GM12873 (cell line): ENCODE measurements around the gene ACKR2.

Experiments used
- TF ChIP-seq, protein P1 (sequence below): IDR thresholded peaks from 2 replicates; pipeline ENCODE4 v1.5.1; 2012; ENCODE audit warnings: low read depth, mild to moderate bottlenecking, moderate library complexity, low read length, control low read depth; ENCODE audit not compliant: insufficient read depth; ENCODE audit errors: missing control alignments

The ACKR2 gene

DNA sequence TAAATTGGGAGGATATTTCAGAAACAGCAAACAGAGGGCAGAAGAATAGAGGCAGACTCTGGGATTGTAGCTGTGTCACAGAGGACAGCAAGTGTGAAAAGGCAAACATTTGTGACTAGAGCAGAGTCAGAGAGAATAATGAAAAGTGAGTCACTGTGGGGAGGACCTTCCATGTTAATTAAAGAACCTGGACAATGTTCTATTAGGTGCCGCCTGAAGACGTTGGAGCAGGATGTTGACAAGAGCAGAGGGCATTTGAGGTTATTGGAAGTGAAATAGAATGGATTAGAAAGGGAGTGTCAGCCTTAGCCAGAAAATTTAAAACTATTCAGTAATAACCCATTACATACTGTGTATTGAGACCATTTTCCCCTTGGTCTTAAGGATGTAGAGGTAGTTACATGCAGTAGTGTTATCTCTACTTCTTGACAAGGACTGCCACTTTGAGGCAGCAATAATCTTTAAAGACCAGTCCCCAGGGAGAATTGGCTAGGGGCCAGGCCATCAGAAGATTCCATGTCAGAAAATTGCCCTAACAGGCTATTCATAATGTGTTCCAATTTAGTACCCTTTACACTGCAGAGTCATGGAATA is 5.8 kb downstream of the ACKR2 start:
- TF ChIP-seq, protein P1, sequence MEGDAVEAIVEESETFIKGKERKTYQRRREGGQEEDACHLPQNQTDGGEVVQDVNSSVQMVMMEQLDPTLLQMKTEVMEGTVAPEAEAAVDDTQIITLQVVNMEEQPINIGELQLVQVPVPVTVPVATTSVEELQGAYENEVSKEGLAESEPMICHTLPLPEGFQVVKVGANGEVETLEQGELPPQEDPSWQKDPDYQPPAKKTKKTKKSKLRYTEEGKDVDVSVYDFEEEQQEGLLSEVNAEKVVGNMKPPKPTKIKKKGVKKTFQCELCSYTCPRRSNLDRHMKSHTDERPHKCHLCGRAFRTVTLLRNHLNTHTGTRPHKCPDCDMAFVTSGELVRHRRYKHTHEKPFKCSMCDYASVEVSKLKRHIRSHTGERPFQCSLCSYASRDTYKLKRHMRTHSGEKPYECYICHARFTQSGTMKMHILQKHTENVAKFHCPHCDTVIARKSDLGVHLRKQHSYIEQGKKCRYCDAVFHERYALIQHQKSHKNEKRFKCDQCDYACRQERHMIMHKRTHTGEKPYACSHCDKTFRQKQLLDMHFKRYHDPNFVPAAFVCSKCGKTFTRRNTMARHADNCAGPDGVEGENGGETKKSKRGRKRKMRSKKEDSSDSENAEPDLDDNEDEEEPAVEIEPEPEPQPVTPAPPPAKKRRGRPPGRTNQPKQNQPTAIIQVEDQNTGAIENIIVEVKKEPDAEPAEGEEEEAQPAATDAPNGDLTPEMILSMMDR, result no peak

DNA sequence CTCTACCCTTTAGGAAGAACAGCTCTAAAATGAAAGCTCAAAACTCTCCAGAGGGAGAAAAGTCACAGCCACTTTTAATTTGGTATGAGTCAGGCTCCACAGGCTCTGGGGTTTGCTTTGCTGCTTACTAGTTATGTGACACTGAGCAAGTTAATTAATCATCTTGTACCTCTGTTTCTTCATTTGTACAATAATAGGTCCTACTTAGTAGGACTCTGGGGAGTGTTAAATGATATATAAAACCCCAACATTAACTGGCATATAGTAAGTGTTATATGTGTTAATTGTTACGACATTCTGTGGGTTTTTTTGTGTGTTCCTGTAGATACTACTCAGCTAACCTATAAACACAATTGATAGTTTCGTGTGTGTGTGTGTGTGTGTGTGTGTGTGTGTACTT is 6.6 kb downstream of the ACKR2 start:
- TF ChIP-seq, protein P1, result no peak

DNA sequence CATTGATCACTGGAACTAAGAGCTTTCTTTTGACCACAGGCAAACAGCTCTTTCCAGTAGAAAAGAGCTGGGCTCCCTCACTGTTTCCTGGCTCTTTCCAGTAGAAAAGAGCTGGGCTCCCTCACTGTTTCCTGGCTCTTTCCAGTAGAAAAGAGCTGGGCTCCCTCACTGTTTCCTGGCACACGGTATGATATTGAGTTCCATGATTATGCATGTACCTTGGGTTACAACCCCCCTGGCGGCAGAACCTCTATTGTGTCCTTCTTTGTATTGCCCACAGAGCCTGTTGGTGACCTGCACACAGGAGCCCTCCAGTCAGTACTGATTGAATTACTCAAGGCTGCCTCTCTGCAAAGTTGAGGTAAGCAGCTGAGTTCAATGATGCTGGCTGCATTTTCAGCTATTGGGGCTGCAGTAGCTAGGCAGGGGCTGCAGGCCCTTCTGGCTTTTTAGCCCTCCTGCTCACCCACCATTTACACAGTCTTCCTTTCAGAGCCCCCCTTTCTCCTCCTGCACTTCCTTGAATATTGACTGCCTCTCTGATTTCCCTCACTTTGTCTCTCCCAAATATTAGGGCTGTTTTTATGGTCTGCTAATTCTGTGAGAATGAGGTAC is 10.2 kb downstream of the ACKR2 start:
- TF ChIP-seq, protein P1, result no peak

DNA sequence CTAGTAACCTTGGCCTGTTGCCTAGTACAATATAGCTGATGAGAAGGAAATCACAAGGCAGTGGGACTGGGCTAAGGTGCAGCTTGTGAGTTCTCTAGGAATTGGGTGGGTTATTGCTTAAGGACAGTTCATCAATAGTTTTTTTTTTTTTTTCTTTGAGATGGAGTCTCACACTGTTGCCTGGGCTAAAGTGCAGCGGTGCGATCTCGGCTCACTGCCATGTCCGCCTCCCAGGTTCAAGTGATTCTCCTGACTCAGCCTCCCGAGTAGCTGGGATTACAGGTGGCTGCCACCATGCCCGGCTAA is 11.5 kb downstream of the ACKR2 start:
- TF ChIP-seq, protein P1, result no peak

DNA sequence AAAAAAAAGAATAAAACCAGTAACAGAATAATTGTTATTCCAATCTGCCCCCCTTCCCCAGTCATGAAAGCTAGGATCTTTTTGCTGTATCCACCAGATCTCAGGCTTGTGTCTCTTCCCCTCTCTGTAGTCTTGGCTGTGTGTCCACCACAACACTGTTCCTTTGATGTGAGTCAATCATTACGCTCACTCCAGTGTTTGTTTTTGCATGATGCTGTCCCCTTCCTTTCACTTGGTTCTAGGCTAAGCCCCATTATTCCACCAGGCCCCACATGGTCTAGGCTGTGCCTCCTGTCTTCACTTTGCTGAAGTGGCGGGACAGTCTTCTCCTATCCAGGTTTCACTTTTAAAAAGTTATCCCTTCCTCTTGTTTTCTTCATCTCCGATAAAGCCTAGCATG is 13.6 kb downstream of the ACKR2 start:
- TF ChIP-seq, protein P1, result no peak

DNA sequence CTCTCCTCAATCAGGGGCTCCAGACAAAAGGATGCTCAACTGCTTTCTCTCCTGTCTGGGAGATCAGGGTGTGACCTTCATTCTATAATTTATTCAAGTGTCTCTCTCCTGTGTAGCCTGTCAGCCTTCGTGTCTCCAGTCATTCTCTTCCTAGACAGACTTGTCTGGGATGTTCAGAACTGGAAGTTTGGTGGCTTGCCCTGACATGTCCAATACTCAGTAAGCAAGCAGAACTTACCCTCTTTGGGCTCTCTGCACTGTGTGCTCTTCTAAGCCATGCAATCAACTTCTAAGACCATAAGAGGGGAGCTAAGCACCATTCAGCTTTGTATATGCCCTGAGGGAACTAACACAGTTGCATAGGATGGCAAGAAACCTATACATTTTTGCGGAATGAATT is 14.1 kb downstream of the ACKR2 start:
- TF ChIP-seq, protein P1, result no peak

DNA sequence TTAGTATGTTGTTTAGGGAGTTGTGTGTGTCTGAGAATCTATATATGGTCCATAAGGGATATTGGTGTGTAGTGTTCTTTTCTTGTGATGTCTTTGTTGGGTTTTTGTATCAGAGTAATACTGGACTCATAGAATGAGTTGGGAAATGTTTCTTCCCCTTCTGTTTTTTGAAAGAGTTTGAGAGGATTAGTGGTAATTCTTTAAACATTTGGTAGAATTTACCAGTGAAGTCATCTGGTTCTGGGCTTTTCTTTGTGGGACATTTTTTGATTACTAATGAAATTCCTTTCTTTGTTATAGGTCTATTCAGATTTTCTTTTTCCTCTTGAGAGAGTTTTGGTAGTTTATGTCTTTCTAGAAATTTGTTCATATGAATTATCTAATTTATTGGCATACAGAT is 16.9 kb downstream of the ACKR2 start:
- TF ChIP-seq, protein P1, result no peak
